Esophagus muscularis mucosa (tissue), 2 donors: Measurements from ENCODE around the gene CHMP6.

ENCODE experiments used
- POLR2A ChIP-seq: fragments of 450-650 bp; IDR thresholded peaks from one replicate; pipeline ENCODE4 v1.6.1; 2017; ENCODE audit warnings: antibody characterized with exemption, moderate library complexity, mild to moderate bottlenecking, low read depth
- POLR2AphosphoS5 ChIP-seq, 2 donors: sonication (generic); formaldehyde crosslinking; IDR thresholded peaks; one replicate each; pipeline ENCODE4 v1.6.1; 2017; ENCODE audit warnings: antibody characterized with exemption in 2 of 2

DNA sequence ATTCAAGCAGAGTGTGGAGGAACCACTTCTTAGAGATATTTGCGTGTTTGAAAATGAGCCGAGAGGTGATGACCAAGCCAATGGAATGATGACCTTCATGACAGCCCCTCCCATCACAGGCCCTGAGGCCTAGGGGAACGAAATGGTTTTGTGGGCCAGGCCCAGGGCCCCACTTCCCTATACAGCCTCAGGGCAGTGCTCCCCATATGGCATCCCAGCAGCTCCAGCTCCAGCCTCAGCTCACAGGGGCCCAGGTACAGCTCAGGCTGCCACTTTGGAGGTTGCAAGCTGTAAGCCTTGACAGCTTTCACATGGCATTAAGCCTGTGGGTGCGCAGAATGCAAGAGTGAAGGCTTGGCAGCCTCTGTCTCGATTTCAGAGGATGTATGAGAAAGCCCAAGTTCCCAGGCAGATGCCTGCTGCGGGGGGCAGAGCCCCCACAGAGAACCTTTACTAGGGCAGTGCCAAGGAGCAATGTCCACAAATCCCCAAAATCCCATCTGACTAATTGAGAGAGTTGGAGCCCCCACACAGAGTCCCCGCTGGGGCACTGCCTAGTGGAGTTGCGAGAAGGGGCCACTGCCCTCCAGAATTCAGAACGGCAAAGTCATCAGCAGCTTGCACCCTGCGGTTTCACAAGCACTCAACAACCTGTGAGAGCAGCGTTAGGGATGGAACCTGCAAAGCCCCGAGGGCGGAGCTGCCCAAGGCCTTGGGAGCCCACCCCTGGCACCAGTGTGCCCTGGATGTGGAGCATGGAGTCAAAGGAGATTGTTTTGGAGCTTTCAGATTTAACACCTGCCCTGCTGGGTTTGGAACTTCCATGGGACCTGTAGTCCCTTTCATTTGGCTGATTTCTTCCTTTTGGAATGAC lies 21.2 kb downstream of the CHMP6 start:
- TF ChIP-seq POLR2A (no peak), POLR2AphosphoS5 (IDR thresholded peaks at IDR 0.05) (no peak)
